ENCODE measurements around the gene DCC. TPM values are rescaled to one million over a fixed set of nuclear protein-coding genes. Genes with fewer than 3 reads are reported as not detected.

DCC gene
- total and polyA plus RNA-seq, 2 experiments from 2014 or later, result 0.53 to 0.73 TPM

GRCh38 chr18:53018791-53019190 lies 678.8 kb downstream of the DCC start (continued):
- TF ChIP-seq ZNF114 (CRISPR knock-in tag; IDR thresholded peaks at IDR 0.05), result no peak
- TF ChIP-seq ZNF331 (CRISPR knock-in tag; IDR thresholded peaks at IDR 0.05; ENCODE audit: low read depth), result no peak
- no peak for TF ChIP-seq CREB1 (CRISPR knock-in tag; IDR thresholded peaks at IDR 0.05; ENCODE audit: low read depth)
- TF ChIP-seq STAT1 (IDR thresholded peaks at IDR 0.05; ENCODE audit: unreplicated experiment), result no peak

GRCh38 chr18:53025247-53025646 lies 685.2 kb downstream of the DCC start:
- no peak for ATAC-seq
- TF ChIP-seq POLR2AphosphoS5 (IDR thresholded peaks at IDR 0.05; ENCODE audit: low read depth), result no peak
- no peak for TF ChIP-seq EZH2 (IDR thresholded peaks at IDR 0.05; ENCODE audit: low read depth, unreplicated experiment)
- TF ChIP-seq JUNB (IDR thresholded peaks at IDR 0.05; ENCODE audit: unreplicated experiment), result no peak
- no peak for TF ChIP-seq CREB1 (CRISPR knock-in tag; IDR thresholded peaks at IDR 0.05; ENCODE audit: low read depth)
- no peak for TF ChIP-seq ZNF331 (CRISPR knock-in tag; IDR thresholded peaks at IDR 0.05; ENCODE audit: low read depth)
- TF ChIP-seq, protein P1, sequence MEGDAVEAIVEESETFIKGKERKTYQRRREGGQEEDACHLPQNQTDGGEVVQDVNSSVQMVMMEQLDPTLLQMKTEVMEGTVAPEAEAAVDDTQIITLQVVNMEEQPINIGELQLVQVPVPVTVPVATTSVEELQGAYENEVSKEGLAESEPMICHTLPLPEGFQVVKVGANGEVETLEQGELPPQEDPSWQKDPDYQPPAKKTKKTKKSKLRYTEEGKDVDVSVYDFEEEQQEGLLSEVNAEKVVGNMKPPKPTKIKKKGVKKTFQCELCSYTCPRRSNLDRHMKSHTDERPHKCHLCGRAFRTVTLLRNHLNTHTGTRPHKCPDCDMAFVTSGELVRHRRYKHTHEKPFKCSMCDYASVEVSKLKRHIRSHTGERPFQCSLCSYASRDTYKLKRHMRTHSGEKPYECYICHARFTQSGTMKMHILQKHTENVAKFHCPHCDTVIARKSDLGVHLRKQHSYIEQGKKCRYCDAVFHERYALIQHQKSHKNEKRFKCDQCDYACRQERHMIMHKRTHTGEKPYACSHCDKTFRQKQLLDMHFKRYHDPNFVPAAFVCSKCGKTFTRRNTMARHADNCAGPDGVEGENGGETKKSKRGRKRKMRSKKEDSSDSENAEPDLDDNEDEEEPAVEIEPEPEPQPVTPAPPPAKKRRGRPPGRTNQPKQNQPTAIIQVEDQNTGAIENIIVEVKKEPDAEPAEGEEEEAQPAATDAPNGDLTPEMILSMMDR (conservative IDR thresholded peaks at IDR 0.05; ENCODE audit: low read depth in 2 of 2), result no peak
- TF ChIP-seq, protein P2, sequence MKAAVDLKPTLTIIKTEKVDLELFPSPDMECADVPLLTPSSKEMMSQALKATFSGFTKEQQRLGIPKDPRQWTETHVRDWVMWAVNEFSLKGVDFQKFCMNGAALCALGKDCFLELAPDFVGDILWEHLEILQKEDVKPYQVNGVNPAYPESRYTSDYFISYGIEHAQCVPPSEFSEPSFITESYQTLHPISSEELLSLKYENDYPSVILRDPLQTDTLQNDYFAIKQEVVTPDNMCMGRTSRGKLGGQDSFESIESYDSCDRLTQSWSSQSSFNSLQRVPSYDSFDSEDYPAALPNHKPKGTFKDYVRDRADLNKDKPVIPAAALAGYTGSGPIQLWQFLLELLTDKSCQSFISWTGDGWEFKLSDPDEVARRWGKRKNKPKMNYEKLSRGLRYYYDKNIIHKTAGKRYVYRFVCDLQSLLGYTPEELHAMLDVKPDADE (IDR thresholded peaks at IDR 0.05), result no peak
- TF ChIP-seq NANOG (IDR thresholded peaks at IDR 0.05; ENCODE audit: borderline replicate concordance), result no peak
- TF ChIP-seq STAT1 (IDR thresholded peaks at IDR 0.05; ENCODE audit: unreplicated experiment), result no peak
- TF ChIP-seq ZNF114 (CRISPR knock-in tag; IDR thresholded peaks at IDR 0.05), result no peak
- no peak for TF ChIP-seq EZH2phosphoT487 (IDR thresholded peaks at IDR 0.05; ENCODE audit: unreplicated experiment)
- TF ChIP-seq ZNF462 (CRISPR knock-in tag; IDR thresholded peaks at IDR 0.05), result no peak
- TF ChIP-seq, protein P3, sequence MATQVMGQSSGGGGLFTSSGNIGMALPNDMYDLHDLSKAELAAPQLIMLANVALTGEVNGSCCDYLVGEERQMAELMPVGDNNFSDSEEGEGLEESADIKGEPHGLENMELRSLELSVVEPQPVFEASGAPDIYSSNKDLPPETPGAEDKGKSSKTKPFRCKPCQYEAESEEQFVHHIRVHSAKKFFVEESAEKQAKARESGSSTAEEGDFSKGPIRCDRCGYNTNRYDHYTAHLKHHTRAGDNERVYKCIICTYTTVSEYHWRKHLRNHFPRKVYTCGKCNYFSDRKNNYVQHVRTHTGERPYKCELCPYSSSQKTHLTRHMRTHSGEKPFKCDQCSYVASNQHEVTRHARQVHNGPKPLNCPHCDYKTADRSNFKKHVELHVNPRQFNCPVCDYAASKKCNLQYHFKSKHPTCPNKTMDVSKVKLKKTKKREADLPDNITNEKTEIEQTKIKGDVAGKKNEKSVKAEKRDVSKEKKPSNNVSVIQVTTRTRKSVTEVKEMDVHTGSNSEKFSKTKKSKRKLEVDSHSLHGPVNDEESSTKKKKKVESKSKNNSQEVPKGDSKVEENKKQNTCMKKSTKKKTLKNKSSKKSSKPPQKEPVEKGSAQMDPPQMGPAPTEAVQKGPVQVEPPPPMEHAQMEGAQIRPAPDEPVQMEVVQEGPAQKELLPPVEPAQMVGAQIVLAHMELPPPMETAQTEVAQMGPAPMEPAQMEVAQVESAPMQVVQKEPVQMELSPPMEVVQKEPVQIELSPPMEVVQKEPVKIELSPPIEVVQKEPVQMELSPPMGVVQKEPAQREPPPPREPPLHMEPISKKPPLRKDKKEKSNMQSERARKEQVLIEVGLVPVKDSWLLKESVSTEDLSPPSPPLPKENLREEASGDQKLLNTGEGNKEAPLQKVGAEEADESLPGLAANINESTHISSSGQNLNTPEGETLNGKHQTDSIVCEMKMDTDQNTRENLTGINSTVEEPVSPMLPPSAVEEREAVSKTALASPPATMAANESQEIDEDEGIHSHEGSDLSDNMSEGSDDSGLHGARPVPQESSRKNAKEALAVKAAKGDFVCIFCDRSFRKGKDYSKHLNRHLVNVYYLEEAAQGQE (IDR thresholded peaks at IDR 0.05; ENCODE audit: unreplicated experiment), result no peak
- H3K36me3 Mint-ChIP-seq (ENCODE audit: low read depth), result no peaks in the 10 kb centered on the region
- no peaks in the 10 kb centered on the region for H3K79me2 ChIP-seq (replicated peaks; ENCODE audit: insufficient read depth)
- no peaks in the 10 kb centered on the region for H4K20me1 ChIP-seq (replicated peaks; ENCODE audit: insufficient read depth)
- H3F3A ChIP-seq (replicated peaks; ENCODE audit: low read depth), result no peaks in the 10 kb centered on the region
- H3K9me2 ChIP-seq (ENCODE audit: insufficient read depth), result no peaks in the 10 kb centered on the region
- H3K4me3 Mint-ChIP-seq, result no peak overlapping the region
- H3K27me3 Mint-ChIP-seq (ENCODE audit: insufficient read depth, low read depth, poor library complexity), result no peaks in the 10 kb centered on the region
- H2AFZ ChIP-seq, result no peak overlapping the region
- DNase-seq (ENCODE audit: low spot score), result no peak
- H3K27ac Mint-ChIP-seq, result no peak overlapping the region
- no peak overlapping the region for H3K4me3 ChIP-seq
- no peaks in the 10 kb centered on the region for H3K4me1 ChIP-seq (ENCODE audit: insufficient read depth)
- H3K27ac ChIP-seq (ENCODE audit: low read depth), result no peak overlapping the region
- H3K9me3 Mint-ChIP-seq, result no peaks in the 10 kb centered on the region
- no peaks in the 10 kb centered on the region for H3K27me3 ChIP-seq (ENCODE audit: insufficient read depth)
- no peak overlapping the region for H3K4me2 ChIP-seq
- H3K36me3 ChIP-seq (ENCODE audit: insufficient read depth), result no peaks in the 10 kb centered on the region
- no peaks in the 10 kb centered on the region for H3K4me1 Mint-ChIP-seq

All from GM23338 (cell line).